ENCODE measurements around the gene MYL4. TPM values are rescaled to one million over a fixed set of nuclear protein-coding genes. Genes with fewer than 3 reads are reported as not detected.

Gene MYL4
- total and polyA plus RNA-seq, 2 donors (not counting 3 experiments of a cell fraction or from before 2014, with no cell fraction given), result 2.0 to 2.1 TPM

- Histone ChIP-seq H3K4me3 (replicated peaks in 1 of 3; ENCODE audit: insufficient read depth in 1 of 3, low read depth in 1 of 3, low read length in 3 of 3) (no peak overlapping the region), H3K27me3 (ENCODE audit: control insufficient read depth in 2 of 2, insufficient read depth in 2 of 2, low read length in 2 of 2) (no peaks in the 10 kb centered on the region), H4K20me1 (replicated peaks; ENCODE audit: control insufficient read depth, extremely low read depth, insufficient read depth, low read length) (no peaks in the 10 kb centered on the region), H3K36me3 (ENCODE audit: control insufficient read depth in 2 of 2, extremely low read depth in 1 of 2, insufficient read depth in 2 of 2, low read length in 2 of 2) (no peaks in the 10 kb centered on the region), H3K9ac (replicated peaks; ENCODE audit: extremely low read depth, insufficient read depth, low read length) (no peak overlapping the region), H3K9me1 (replicated peaks; ENCODE audit: control insufficient read depth, extremely low read depth, insufficient read depth, low read length) (no peaks in the 10 kb centered on the region), H2AFZ (ENCODE audit: low read depth, low read length) (no peak overlapping the region), H3K79me2 (ENCODE audit: control insufficient read depth, insufficient read depth, low read length) (no peaks in the 10 kb centered on the region), H3K4me2 (ENCODE audit: insufficient read depth, low read length) (no peak overlapping the region), H3K4me1 (ENCODE audit: control insufficient read depth, extremely low read depth, insufficient read depth, low read length) (peaks cover 15% of the 10 kb centered on the region), H3K9me3 (replicated peaks; ENCODE audit: control insufficient read depth, insufficient read depth, low read length) (no peaks in the 10 kb centered on the region), H3K27ac (ENCODE audit: insufficient read depth, low read depth, low read length) (no peak overlapping the region)
- FAIRE-seq, result peak; percentile 21
- TF ChIP-seq FOS (IDR thresholded peaks at IDR 0.05; ENCODE audit: borderline replicate concordance, insufficient read depth, low read length), result no peak
- TF ChIP-seq MAX (IDR thresholded peaks at IDR 0.05; ENCODE audit: insufficient read depth, insufficient read length), result no peak
- TF ChIP-seq MYC (IDR thresholded peaks at IDR 0.05; ENCODE audit: low read depth, low read length), result no peak
- no peak for TF ChIP-seq CTCF (IDR thresholded peaks at IDR 0.05; ENCODE audit: extremely low read depth in 1 of 2, insufficient read depth in 1 of 2, low read depth in 1 of 2, low read length in 2 of 2)
- no peak for TF ChIP-seq POLR2AphosphoS5 (IDR thresholded peaks at IDR 0.05; ENCODE audit: insufficient read depth, low read depth, low read length)
- no peak for TF ChIP-seq JUN (IDR thresholded peaks at IDR 0.05; ENCODE audit: borderline replicate concordance, insufficient read depth, insufficient read length, low read depth)
- no peak for TF ChIP-seq POLR2A (IDR thresholded peaks at IDR 0.05; ENCODE audit: low read depth, low read length)
- no peak for TF ChIP-seq GATA2 (IDR thresholded peaks at IDR 0.05; ENCODE audit: insufficient read depth, insufficient read length, low read depth, low read length)
- TF ChIP-seq EZH2 (IDR thresholded peaks at IDR 0.05; ENCODE audit: borderline replicate concordance, low read depth, low read length, severe bottlenecking), result no peak
- intact Hi-C loops (cut with micrococcal nuclease), result no loop called here
- ChIA-PET POLR2A (no interaction called here), CTCF (interaction anchor here (1.0 to 4.5 kb wide), 3 partner anchors 9 to 84 kb away, joined by 3 to 120 read pairs (median 16); partner anchors contain the start of gene ITGB3)
- dilution Hi-C loops (cut with MboI; ENCODE audit: extremely low pct_ligation_motif_present, low sequenced_read_pairs), result no loop called here
- DNase-seq (ENCODE audit: low read depth, low spot score), result no peak
- no TSS peak for BruUV-seq (replicated peaks)
Measured at GRCh38 chr17:47231334-47231733, 22.2 kb downstream of the MYL4 start.

Data from endothelial cell of umbilical vein (primary cell).